ENCODE data around the gene STAG1. TPM values are rescaled to one million over a fixed set of nuclear protein-coding genes. Genes with fewer than 3 reads are reported as not detected.
A peak's percentile ranks its signal among the peaks of the same experiment; 100 is the strongest.

The STAG1 gene
- total RNA-seq, 1 donor from 2014 or later = 24.1 TPM

- H3K27me3 ChIP-seq (ENCODE audit: insufficient read depth, low read length) = no peaks in the 10 kb centered on the region
- H3K9ac ChIP-seq (ENCODE audit: low read length) = peak overlapping the region; percentile 95
- H3K36me3 ChIP-seq (ENCODE audit: insufficient read depth, low read length) = no peaks in the 10 kb centered on the region
- peak overlapping the region; percentile 93 for H2AFZ ChIP-seq (ENCODE audit: low read depth, low read length)
- H3K4me3 Mint-ChIP-seq (ENCODE audit: unreplicated experiment) = peak overlapping the region; percentile 86
- no peaks in the 10 kb centered on the region for H3K36me3 Mint-ChIP-seq (ENCODE audit: low read depth, unreplicated experiment)
- H3K4me1 ChIP-seq (ENCODE audit: insufficient read depth, low read length) = peaks cover 21% of the 10 kb centered on the region
- H3K79me2 ChIP-seq (ENCODE audit: insufficient read depth, low read length) = peaks cover 40% of the 10 kb centered on the region
- H3K4me3 ChIP-seq (ENCODE audit: insufficient read depth, low read depth, low read length) = peak overlapping the region; percentile 79
- peak overlapping the region; percentile 97 for H3K27ac ChIP-seq (ENCODE audit: low read depth, low read length)
- DNase-seq (ENCODE audit: low read depth) (peak; percentile 92), FAIRE-seq (no peak)
- peak overlapping the region; percentile 96 for H3K4me2 ChIP-seq (ENCODE audit: low read length)
- H4K20me1 ChIP-seq (ENCODE audit: insufficient read depth, low read length) = peaks cover 3% of the 10 kb centered on the region
- no peaks in the 10 kb centered on the region for H3K9me3 Mint-ChIP-seq (ENCODE audit: unreplicated experiment)
- peak overlapping the region; percentile 97 for H3K27ac Mint-ChIP-seq (ENCODE audit: unreplicated experiment)
- peaks cover 26% of the 10 kb centered on the region for H3K4me1 Mint-ChIP-seq (ENCODE audit: low read depth, unreplicated experiment)
- no peaks in the 10 kb centered on the region for H3K9me3 ChIP-seq (ENCODE audit: insufficient read depth, low read depth, low read length)
- peak; percentile 10 for TF ChIP-seq CTCF (IDR thresholded peaks at IDR 0.05; ENCODE audit: insufficient read depth, low read depth, low read length)
- no peak for TF ChIP-seq EZH2 (IDR thresholded peaks at IDR 0.05; ENCODE audit: insufficient read depth, low read length)
- H3K27me3 Mint-ChIP-seq (ENCODE audit: low read depth, unreplicated experiment) = no peaks in the 10 kb centered on the region
Observed at GRCh38 chr3:136752422-136753325, 496 bp upstream of the STAG1 start.

- Mint-ChIP-seq H3K36me3 (ENCODE audit: low read depth, unreplicated experiment) (no peaks in the 10 kb centered on the region), H3K27me3 (ENCODE audit: low read depth, unreplicated experiment) (no peaks in the 10 kb centered on the region), H3K4me3 (ENCODE audit: unreplicated experiment) (peak overlapping the region; percentile 92), H3K4me1 (ENCODE audit: low read depth, unreplicated experiment) (peaks cover 26% of the 10 kb centered on the region), H3K9me3 (ENCODE audit: unreplicated experiment) (no peaks in the 10 kb centered on the region), H3K27ac (ENCODE audit: unreplicated experiment) (peak overlapping the region; percentile 81)
- Histone ChIP-seq H3K4me1 (ENCODE audit: insufficient read depth, low read length) (peaks cover 21% of the 10 kb centered on the region), H3K27ac (ENCODE audit: low read depth, low read length) (peak overlapping the region; percentile 97), H3K27me3 (ENCODE audit: insufficient read depth, low read length) (no peaks in the 10 kb centered on the region), H3K79me2 (ENCODE audit: insufficient read depth, low read length) (peaks cover 51% of the 10 kb centered on the region), H4K20me1 (ENCODE audit: insufficient read depth, low read length) (peaks cover 12% of the 10 kb centered on the region), H2AFZ (ENCODE audit: low read depth, low read length) (peak overlapping the region; percentile 32), H3K9me3 (ENCODE audit: insufficient read depth, low read depth, low read length) (no peaks in the 10 kb centered on the region), H3K9ac (ENCODE audit: low read length) (peak overlapping the region; percentile 95), H3K4me3 (ENCODE audit: insufficient read depth, low read depth, low read length) (peak overlapping the region; percentile 73), H3K36me3 (ENCODE audit: insufficient read depth, low read length) (no peaks in the 10 kb centered on the region), H3K4me2 (ENCODE audit: low read length) (peak overlapping the region; percentile 82)
- TF ChIP-seq EZH2 (IDR thresholded peaks at IDR 0.05; ENCODE audit: insufficient read depth, low read length) = no peak
- TF ChIP-seq CTCF (IDR thresholded peaks at IDR 0.05; ENCODE audit: insufficient read depth, low read depth, low read length) = no peak
- DNase-seq (ENCODE audit: low read depth) (peak; percentile 61), FAIRE-seq (no peak)
Observed at GRCh38 chr3:136751316-136752171, 634 bp downstream of the STAG1 start.

Measured in astrocyte (in vitro differentiated cells and primary cell).